Nephron progenitor cell (in vitro differentiated cells): Measurements from ENCODE around the gene EPS8.

Experiments used
- DNase-seq: peaks from one replicate; pipeline ENCODE4 v3.0.0; 2021
- H3K27ac Mint-ChIP-seq: 2 replicates; pipeline ENCODE4 v1.8.0; 2021; ENCODE audit warnings: mild to moderate bottlenecking, moderate library complexity, mixed read lengths
- H3K27me3 Mint-ChIP-seq: 2 replicates; pipeline ENCODE4 v1.8.0; 2021; ENCODE audit warnings: mild to moderate bottlenecking, low read depth, mixed read lengths; ENCODE audit not compliant: poor library complexity
- H3K36me3 Mint-ChIP-seq: 2 replicates; pipeline ENCODE4 v1.8.0; 2021; ENCODE audit warnings: low read depth, mixed read lengths
- H3K4me1 Mint-ChIP-seq: 2 replicates; pipeline ENCODE4 v1.8.0; 2021; ENCODE audit warnings: mixed read lengths
- H3K4me3 Mint-ChIP-seq: 2 replicates; pipeline ENCODE4 v1.8.0; 2021; ENCODE audit warnings: mild to moderate bottlenecking, moderate library complexity, mixed read lengths
- H3K9me3 Mint-ChIP-seq: 2 replicates; pipeline ENCODE4 v1.8.0; 2021; ENCODE audit warnings: mild to moderate bottlenecking, moderate library complexity, mixed read lengths
- CTCF ChIP-seq: fragments of 200-600 bp; sonication (generic); IDR thresholded peaks from 2 replicates; pipeline ENCODE4 v1.5.0; 2021; ENCODE audit warnings: antibody characterized with exemption

EPS8 gene

DNA sequence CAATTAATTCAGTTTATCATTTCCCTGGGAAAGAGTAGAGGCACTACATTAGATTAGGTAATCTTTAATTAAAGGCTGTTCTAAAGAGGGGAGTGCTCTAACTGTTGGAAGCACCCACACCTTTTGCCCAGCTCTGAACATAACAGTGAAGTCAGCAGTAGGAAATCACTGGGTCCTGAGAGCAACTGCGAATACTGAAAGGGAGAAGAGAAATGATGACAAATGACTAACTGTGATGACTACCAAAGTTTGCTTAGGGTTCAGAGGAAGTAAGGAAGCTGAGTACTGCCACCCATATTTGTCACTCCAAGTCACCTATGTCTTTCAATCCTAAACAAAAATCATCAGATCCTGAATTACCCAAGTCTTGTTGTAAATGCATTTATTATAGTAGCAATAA is 140.6 kb downstream of the EPS8 start:
- DNase-seq, result no peak
- Mint-ChIP-seq H3K4me3 (no peak overlapping the region), H3K9me3 (no peaks in the 10 kb centered on the region), H3K4me1 (peaks cover 14% of the 10 kb centered on the region), H3K36me3 (peaks cover 22% of the 10 kb centered on the region), H3K27ac (no peak overlapping the region), H3K27me3 (no peaks in the 10 kb centered on the region)
- TF ChIP-seq CTCF, result no peak

DNA sequence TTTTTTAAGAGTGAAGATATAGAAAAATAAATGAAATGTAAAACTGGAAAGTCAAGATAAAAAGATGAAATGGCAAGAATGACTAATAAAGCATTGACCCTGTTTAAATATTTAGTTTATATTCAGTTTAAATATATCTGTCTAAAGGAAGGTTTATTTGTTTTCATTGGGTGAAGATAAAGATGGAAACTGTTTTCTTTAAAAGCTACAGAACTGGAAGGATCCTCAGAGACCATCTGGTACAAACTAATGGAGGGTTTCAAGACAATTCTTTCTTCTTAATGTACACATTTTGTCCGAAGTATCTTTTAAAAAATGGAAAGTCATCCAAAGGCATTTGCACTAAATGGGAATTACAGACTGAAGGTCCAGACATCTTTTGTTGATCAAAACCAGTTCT is 142.6 kb downstream of the EPS8 start:
- no peak for TF ChIP-seq CTCF
- Mint-ChIP-seq H3K4me3 (no peak overlapping the region), H3K27me3 (no peaks in the 10 kb centered on the region), H3K9me3 (no peaks in the 10 kb centered on the region), H3K27ac (no peak overlapping the region), H3K36me3 (peaks cover 22% of the 10 kb centered on the region), H3K4me1 (peaks cover 14% of the 10 kb centered on the region)
- DNase-seq, result no peak

DNA sequence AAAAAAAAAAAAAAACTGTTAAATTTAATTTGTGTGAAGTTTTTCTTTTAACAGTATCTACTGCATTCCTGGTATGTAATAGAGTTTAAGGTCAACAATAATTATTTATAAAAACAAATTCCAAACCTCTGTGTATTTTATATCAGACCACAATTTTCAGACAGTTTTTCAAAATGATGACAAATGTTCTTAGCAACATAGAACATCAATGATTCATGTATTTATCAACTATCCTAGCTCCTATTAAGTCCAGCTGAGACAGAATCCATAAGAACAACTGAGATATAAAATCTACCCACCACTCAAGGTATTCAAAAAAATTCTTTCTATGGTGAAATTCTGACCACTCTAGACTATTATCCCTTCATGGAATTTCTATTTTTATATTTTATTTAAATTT is 144.5 kb downstream of the EPS8 start:
- no peak for TF ChIP-seq CTCF
- no peaks in the 10 kb centered on the region for H3K9me3 Mint-ChIP-seq
- H3K4me3 Mint-ChIP-seq, result no peak overlapping the region
- peaks cover 25% of the 10 kb centered on the region for H3K36me3 Mint-ChIP-seq
- H3K27me3 Mint-ChIP-seq, result no peaks in the 10 kb centered on the region
- H3K27ac Mint-ChIP-seq, result no peak overlapping the region
- DNase-seq, result no peak
- no peaks in the 10 kb centered on the region for H3K4me1 Mint-ChIP-seq

GRCh38 chr12:15638231-15638630 is 151.0 kb downstream of the EPS8 start:
- H3K36me3 Mint-ChIP-seq, result peaks cover 4% of the 10 kb centered on the region
- DNase-seq, result no peak
- no peaks in the 10 kb centered on the region for H3K27me3 Mint-ChIP-seq
- no peak overlapping the region for H3K27ac Mint-ChIP-seq
- H3K4me3 Mint-ChIP-seq, result no peak overlapping the region
- no peak for TF ChIP-seq CTCF
- H3K9me3 Mint-ChIP-seq, result no peaks in the 10 kb centered on the region
- no peaks in the 10 kb centered on the region for H3K4me1 Mint-ChIP-seq

DNA sequence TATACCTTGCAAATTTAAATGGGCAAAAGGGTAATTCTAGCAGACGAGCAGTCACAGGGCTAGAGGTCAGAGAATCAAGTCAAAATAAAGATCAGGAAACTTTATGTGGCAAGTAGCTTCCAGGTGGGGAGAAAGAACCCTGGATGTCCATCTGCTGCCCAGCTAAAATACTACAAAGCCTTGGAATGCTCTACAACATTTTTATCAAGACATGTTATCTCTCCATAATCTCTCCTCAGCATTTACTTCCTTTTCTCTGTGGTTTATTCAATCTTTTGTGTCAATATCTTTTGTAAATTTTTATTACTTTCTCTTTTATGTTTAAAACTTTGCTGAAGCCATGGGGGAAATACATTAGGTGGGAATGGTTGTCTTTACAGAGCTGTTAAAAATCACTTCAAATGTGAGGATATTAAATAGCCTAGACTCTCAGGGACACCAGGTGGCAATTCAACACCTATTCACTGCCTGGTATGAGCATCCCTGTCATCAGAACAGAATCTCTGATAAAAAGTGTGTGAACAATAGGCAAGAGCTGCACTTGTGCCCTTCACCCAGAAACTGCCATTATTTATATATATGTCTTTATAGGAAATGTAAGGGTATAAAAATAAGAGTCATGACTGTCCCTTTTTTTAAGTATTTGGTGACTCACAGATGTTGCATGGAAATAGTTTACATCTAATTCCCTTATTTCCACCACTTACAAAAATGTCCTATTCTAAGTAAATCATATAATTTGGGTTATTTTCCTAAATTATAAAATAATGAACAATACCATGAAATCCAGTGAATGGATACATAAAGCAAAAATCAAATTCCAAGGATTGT is 152.9 kb downstream of the EPS8 start:
- no peak for DNase-seq
- Mint-ChIP-seq H3K27me3 (no peaks in the 10 kb centered on the region), H3K9me3 (no peaks in the 10 kb centered on the region), H3K27ac (no peak overlapping the region), H3K36me3 (peaks cover 4% of the 10 kb centered on the region), H3K4me1 (peaks cover 2% of the 10 kb centered on the region), H3K4me3 (no peak overlapping the region)
- no peak for TF ChIP-seq CTCF
